Astrocyte (in vitro differentiated cells and primary cell): ENCODE data around the gene MCF2L2. TPM values are rescaled to one million over a fixed set of nuclear protein-coding genes. Genes with fewer than 3 reads are reported as not detected.

ENCODE experiments used
- DNase-seq: peaks from one replicate; pipeline ENCODE4 v3.0.0-alpha.2; 2010; ENCODE audit warnings: low read depth
- FAIRE-seq: peaks from 2 replicates; lab custom pipeline; 2011; peaks lifted over from hg19 to GRCh38; lab: Jason Lieb, UNC
- H2AFZ ChIP-seq: 2 replicates; pipeline ENCODE4 v1.6.0; 2012; ENCODE audit warnings: low read depth, low read length, inconsistent platforms
- H3K27ac ChIP-seq: 2 replicates; pipeline ENCODE4 v1.5.1; 2011; ENCODE audit warnings: low read depth, low read length, inconsistent platforms
- H3K27me3 ChIP-seq: 2 replicates; pipeline ENCODE4 v1.6.0; 2011; ENCODE audit warnings: low read length, inconsistent platforms; ENCODE audit not compliant: insufficient read depth
- H3K36me3 ChIP-seq: 2 replicates; pipeline ENCODE4 v1.5.1; 2011; ENCODE audit warnings: low read length, inconsistent platforms; ENCODE audit not compliant: insufficient read depth
- H3K4me1 ChIP-seq: 2 replicates; pipeline ENCODE4 v1.5.1; 2011; ENCODE audit warnings: low read length, inconsistent platforms; ENCODE audit not compliant: insufficient read depth
- H3K4me2 ChIP-seq: 2 replicates; pipeline ENCODE4 v1.6.0; 2012; ENCODE audit warnings: low read length, inconsistent platforms
- H3K4me3 ChIP-seq: 2 replicates; pipeline ENCODE4 v1.5.1; 2011; ENCODE audit warnings: low read depth, mild to moderate bottlenecking, low read length, inconsistent platforms; ENCODE audit not compliant: insufficient read depth
- H3K79me2 ChIP-seq: 2 replicates; pipeline ENCODE4 v1.6.0; 2012; ENCODE audit warnings: mild to moderate bottlenecking, low read length, inconsistent platforms; ENCODE audit not compliant: insufficient read depth
- H3K9ac ChIP-seq: 2 replicates; pipeline ENCODE4 v1.6.0; 2012; ENCODE audit warnings: mild to moderate bottlenecking, low read length, inconsistent platforms
- H3K9me3 ChIP-seq: 2 replicates; pipeline ENCODE4 v1.5.1; 2012; ENCODE audit warnings: low read depth, mild to moderate bottlenecking, low read length, inconsistent platforms; ENCODE audit not compliant: insufficient read depth
- H4K20me1 ChIP-seq: 2 replicates; pipeline ENCODE4 v1.6.0; 2012; ENCODE audit warnings: low read length, inconsistent platforms; ENCODE audit not compliant: insufficient read depth
- H3K27ac Mint-ChIP-seq: one replicate; pipeline ENCODE4 v1.8.0; 2021; ENCODE audit warnings: mild to moderate bottlenecking, mixed read lengths; ENCODE audit not compliant: unreplicated experiment
- H3K27me3 Mint-ChIP-seq: one replicate; pipeline ENCODE4 v1.8.0; 2021; ENCODE audit warnings: low read depth, mixed read lengths; ENCODE audit not compliant: unreplicated experiment
- H3K36me3 Mint-ChIP-seq: one replicate; pipeline ENCODE4 v1.8.0; 2021; ENCODE audit warnings: low read depth, mixed read lengths; ENCODE audit not compliant: unreplicated experiment
- H3K4me1 Mint-ChIP-seq: one replicate; pipeline ENCODE4 v1.8.0; 2021; ENCODE audit warnings: low read depth, mixed read lengths; ENCODE audit not compliant: unreplicated experiment
- H3K4me3 Mint-ChIP-seq: one replicate; pipeline ENCODE4 v1.8.0; 2021; ENCODE audit warnings: mild to moderate bottlenecking, moderate library complexity, mixed read lengths; ENCODE audit not compliant: unreplicated experiment
- H3K9me3 Mint-ChIP-seq: one replicate; pipeline ENCODE4 v1.8.0; 2021; ENCODE audit warnings: mild to moderate bottlenecking, mixed read lengths; ENCODE audit not compliant: unreplicated experiment
- EZH2 ChIP-seq: IDR thresholded peaks from 2 replicates; pipeline ENCODE4 v1.6.1; 2012; ENCODE audit warnings: mild to moderate bottlenecking, low read length, inconsistent platforms; ENCODE audit not compliant: insufficient read depth
- total RNA-seq: library from RNA; stranded (reverse); gene quantifications from 2 replicates; pipeline ENCODE4 v1.2.1, GENCODE V29; 2021
- TF ChIP-seq, protein P1 (sequence below): IDR thresholded peaks from 2 replicates; pipeline ENCODE4 v1.5.1; 2011; ENCODE audit warnings: low read depth, mild to moderate bottlenecking, inconsistent platforms, low read length, moderate library complexity; ENCODE audit not compliant: insufficient read depth

The MCF2L2 gene
- total RNA-seq, 1 donor from 2014 or later, result 0.89 TPM

DNA sequence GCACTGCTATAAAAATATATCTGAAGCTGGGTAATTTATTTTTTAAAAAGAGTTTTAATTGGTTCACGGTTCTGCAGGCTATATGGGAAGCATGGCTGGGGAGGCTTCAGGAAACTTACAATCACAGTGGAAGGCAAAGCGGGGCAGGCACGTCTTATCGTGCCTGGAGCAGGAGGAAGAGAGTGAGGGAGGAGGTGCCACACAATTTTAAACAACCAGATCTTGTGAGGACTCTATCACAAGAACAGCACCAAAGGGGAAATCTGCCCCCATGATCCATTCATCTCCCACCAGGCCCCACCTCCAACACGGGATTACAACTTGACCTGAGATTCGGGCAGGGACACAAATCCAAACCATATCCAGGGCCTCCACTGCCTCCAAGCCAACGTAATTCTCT is 75.0 kb downstream of the MCF2L2 start:
- Histone ChIP-seq H3K9me3 (peaks cover 2% of the 10 kb centered on the region), H3K79me2 (no peaks in the 10 kb centered on the region), H4K20me1 (no peaks in the 10 kb centered on the region), H3K4me3 (no peak overlapping the region), H2AFZ (no peak overlapping the region), H3K4me1 (no peaks in the 10 kb centered on the region), H3K9ac (no peak overlapping the region), H3K4me2 (no peak overlapping the region), H3K27ac (no peak overlapping the region), H3K36me3 (no peaks in the 10 kb centered on the region), H3K27me3 (no peaks in the 10 kb centered on the region)
- no peaks in the 10 kb centered on the region for H3K4me1 Mint-ChIP-seq
- FAIRE-seq, result no peak
- no peaks in the 10 kb centered on the region for H3K36me3 Mint-ChIP-seq
- no peaks in the 10 kb centered on the region for H3K27me3 Mint-ChIP-seq
- no peak for DNase-seq
- H3K4me3 Mint-ChIP-seq, result no peak overlapping the region
- H3K27ac Mint-ChIP-seq, result no peak overlapping the region
- no peaks in the 10 kb centered on the region for H3K9me3 Mint-ChIP-seq
- TF ChIP-seq, protein P1, sequence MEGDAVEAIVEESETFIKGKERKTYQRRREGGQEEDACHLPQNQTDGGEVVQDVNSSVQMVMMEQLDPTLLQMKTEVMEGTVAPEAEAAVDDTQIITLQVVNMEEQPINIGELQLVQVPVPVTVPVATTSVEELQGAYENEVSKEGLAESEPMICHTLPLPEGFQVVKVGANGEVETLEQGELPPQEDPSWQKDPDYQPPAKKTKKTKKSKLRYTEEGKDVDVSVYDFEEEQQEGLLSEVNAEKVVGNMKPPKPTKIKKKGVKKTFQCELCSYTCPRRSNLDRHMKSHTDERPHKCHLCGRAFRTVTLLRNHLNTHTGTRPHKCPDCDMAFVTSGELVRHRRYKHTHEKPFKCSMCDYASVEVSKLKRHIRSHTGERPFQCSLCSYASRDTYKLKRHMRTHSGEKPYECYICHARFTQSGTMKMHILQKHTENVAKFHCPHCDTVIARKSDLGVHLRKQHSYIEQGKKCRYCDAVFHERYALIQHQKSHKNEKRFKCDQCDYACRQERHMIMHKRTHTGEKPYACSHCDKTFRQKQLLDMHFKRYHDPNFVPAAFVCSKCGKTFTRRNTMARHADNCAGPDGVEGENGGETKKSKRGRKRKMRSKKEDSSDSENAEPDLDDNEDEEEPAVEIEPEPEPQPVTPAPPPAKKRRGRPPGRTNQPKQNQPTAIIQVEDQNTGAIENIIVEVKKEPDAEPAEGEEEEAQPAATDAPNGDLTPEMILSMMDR, result no peak
- no peak for TF ChIP-seq EZH2

DNA sequence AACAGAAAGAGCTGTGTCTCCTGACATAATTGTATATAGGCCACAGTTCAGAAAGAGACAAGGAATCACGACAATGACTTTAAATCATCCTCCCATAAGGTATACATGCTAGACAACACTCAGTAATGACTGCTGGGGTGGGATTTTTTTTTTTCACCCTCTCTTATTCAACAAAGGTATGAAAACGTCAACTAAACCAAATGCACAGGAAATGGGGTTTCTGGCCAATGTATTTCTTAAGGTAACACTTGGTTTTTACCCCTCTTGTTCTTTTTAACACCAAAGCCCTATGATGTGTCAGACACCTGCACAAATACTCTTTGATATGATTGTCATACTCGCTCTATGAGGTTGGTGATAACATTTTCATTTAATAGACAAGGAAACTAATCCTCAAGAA is 78.3 kb downstream of the MCF2L2 start:
- no peaks in the 10 kb centered on the region for H3K79me2 ChIP-seq
- H3K9me3 ChIP-seq, result no peaks in the 10 kb centered on the region
- no peak overlapping the region for H3K4me2 ChIP-seq
- H3K27me3 ChIP-seq, result no peaks in the 10 kb centered on the region
- H3K36me3 Mint-ChIP-seq, result no peaks in the 10 kb centered on the region
- H3K4me3 ChIP-seq, result no peak overlapping the region
- H3K27ac ChIP-seq, result no peak overlapping the region
- peaks cover 15% of the 10 kb centered on the region for H3K9me3 Mint-ChIP-seq
- H3K4me1 Mint-ChIP-seq, result no peaks in the 10 kb centered on the region
- H3K36me3 ChIP-seq, result no peaks in the 10 kb centered on the region
- H3K4me1 ChIP-seq, result no peaks in the 10 kb centered on the region
- DNase-seq, result no peak
- TF ChIP-seq, protein P1, result no peak
- no peak for TF ChIP-seq EZH2
- no peaks in the 10 kb centered on the region for H4K20me1 ChIP-seq
- no peak overlapping the region for H2AFZ ChIP-seq
- FAIRE-seq, result no peak
- H3K4me3 Mint-ChIP-seq, result no peak overlapping the region
- no peak overlapping the region for H3K27ac Mint-ChIP-seq
- no peaks in the 10 kb centered on the region for H3K27me3 Mint-ChIP-seq
- H3K9ac ChIP-seq, result no peak overlapping the region

DNA sequence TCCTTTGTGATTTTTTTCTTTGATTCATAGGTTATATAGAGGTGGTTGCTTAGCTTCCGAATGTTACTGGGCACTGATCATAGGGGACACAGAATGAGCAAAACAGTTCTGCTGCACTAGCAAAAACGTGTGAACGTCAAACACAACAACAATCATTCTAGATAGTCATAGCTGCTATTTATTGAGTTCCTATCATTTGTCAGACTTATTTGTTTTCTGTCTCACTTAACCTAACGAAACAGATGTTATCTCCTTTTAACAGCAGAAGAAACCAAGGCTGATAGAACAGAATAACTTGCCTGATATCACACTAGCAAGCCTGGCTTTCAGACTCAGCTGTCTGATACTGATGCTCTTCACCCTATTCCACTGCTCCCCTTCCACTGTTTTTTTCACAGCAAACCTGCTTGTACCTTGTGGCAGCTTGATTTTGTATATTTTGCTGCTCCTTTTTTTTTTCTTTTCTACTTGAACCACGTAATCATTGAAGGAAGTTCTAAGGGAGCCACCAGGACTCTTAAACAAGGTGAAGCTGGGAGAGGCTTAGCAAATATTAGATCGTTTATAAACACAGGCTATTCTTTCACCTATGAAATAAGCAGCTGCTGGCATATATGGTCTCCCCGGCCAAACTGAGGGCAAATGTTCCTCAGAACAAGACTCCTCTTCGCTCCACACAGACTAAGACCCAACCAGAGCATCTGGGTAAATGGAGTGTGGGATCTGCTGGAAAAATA is 78.8 kb downstream of the MCF2L2 start:
- Mint-ChIP-seq H3K36me3 (no peaks in the 10 kb centered on the region), H3K27ac (no peak overlapping the region), H3K27me3 (no peaks in the 10 kb centered on the region), H3K9me3 (peaks cover 19% of the 10 kb centered on the region), H3K4me3 (no peak overlapping the region), H3K4me1 (no peaks in the 10 kb centered on the region)
- H3K4me1 ChIP-seq, result no peaks in the 10 kb centered on the region
- H3K9ac ChIP-seq, result no peak overlapping the region
- H2AFZ ChIP-seq, result no peak overlapping the region
- H3K27ac ChIP-seq, result no peak overlapping the region
- FAIRE-seq (no peak), DNase-seq (no peak)
- H3K4me2 ChIP-seq, result no peak overlapping the region
- H3K27me3 ChIP-seq, result no peaks in the 10 kb centered on the region
- no peaks in the 10 kb centered on the region for H3K9me3 ChIP-seq
- no peaks in the 10 kb centered on the region for H3K36me3 ChIP-seq
- no peaks in the 10 kb centered on the region for H3K79me2 ChIP-seq
- no peak overlapping the region for H3K4me3 ChIP-seq
- TF ChIP-seq, protein P1, result no peak
- no peak for TF ChIP-seq EZH2
- H4K20me1 ChIP-seq, result no peaks in the 10 kb centered on the region
